PC-3 (cell line): ENCODE measurements around the gene SEMA3B. TPM values are rescaled to one million over a fixed set of nuclear protein-coding genes. Genes with fewer than 3 reads are reported as not detected.

Experiments
- ATAC-seq: fragments of 200-7000 bp; cut with Tn5 transposase; 2 replicates; pipeline ENCODE4 v1.9.1; 2020; ENCODE audit warnings: mild to moderate bottlenecking, moderate library complexity
- BruUV-seq: library from RNA; stranded (reverse); fragments of 400-500 nt; replicated peaks from 2 replicates; lab custom pipeline; 2021; lab: Mats Ljungman, UMichigan
- CTCF ChIA-PET: fragments of 300-600 bp; sonication (Branson Sonifier 250); formaldehyde crosslinking; loops from one replicate; lab custom pipeline; 2022; ENCODE audit warnings: antibody characterized with exemption; lab: Charles Lee
- POLR2A ChIA-PET: fragments of 300-600 bp; sonication (Branson Sonifier 250); formaldehyde crosslinking; loops from one replicate; lab custom pipeline; 2022; ENCODE audit warnings: antibody characterized with exemption; ENCODE audit not compliant: unreplicated experiment; lab: Charles Lee
- DNase-seq: peaks from one replicate; pipeline ENCODE4 v3.0.0-alpha.2; 2015
- H2AFZ ChIP-seq: fragments of 300-600 bp; sonication (generic); 2 replicates; pipeline ENCODE4 v1.6.0; 2016; ENCODE audit warnings: antibody characterized with exemption, low read length
- H3F3A ChIP-seq: fragments of 300-600 bp; sonication (generic); one replicate; pipeline ENCODE4 v1.6.0; 2017; ENCODE audit warnings: antibody characterized with exemption, low read length, control low read depth, mild to moderate bottlenecking; ENCODE audit not compliant: unreplicated experiment
- H3K27ac ChIP-seq: fragments of 300-600 bp; sonication (generic); 2 replicates; pipeline ENCODE4 v1.5.1; 2016; ENCODE audit warnings: mild to moderate bottlenecking, low read length
- H3K27me3 ChIP-seq: fragments of 300-600 bp; sonication (generic); 2 replicates; pipeline ENCODE4 v1.6.1; 2016; ENCODE audit warnings: low read length, mixed read lengths
- H3K36me3 ChIP-seq: fragments of 300-600 bp; sonication (generic); 2 replicates; pipeline ENCODE4 v1.6.1; 2016; ENCODE audit warnings: low read depth, mixed run types, low read length, mixed read lengths
- H3K4me1 ChIP-seq: fragments of 300-600 bp; sonication (generic); 2 replicates; pipeline ENCODE4 v1.5.1; 2016; ENCODE audit warnings: low read length; ENCODE audit not compliant: insufficient read depth
- H3K4me2 ChIP-seq: fragments of 300-600 bp; sonication (generic); 2 replicates; pipeline ENCODE4 v1.6.0; 2016; ENCODE audit warnings: low read length
- H3K4me3 ChIP-seq: fragments of 300-600 bp; sonication (generic); 2 replicates; pipeline ENCODE4 v1.5.1; 2016; ENCODE audit warnings: mild to moderate bottlenecking, low read length, mixed read lengths
- H3K79me2 ChIP-seq: fragments of 300-600 bp; sonication (generic); 2 replicates; pipeline ENCODE4 v1.6.1; 2017; ENCODE audit warnings: low read length, mixed read lengths
- H3K9ac ChIP-seq: fragments of 300-600 bp; sonication (generic); 2 replicates; pipeline ENCODE4 v1.6.0; 2016; ENCODE audit warnings: mild to moderate bottlenecking, low read length
- H3K9me2 ChIP-seq: fragments of 300-600 bp; sonication (generic); replicated peaks from 2 replicates; pipeline ENCODE4 v1.6.1; 2016; ENCODE audit warnings: mixed run types, low read length, mixed read lengths
- H3K9me3 ChIP-seq: fragments of 300-600 bp; sonication (generic); 2 replicates; pipeline ENCODE4 v1.6.1; 2016; ENCODE audit warnings: low read length, mixed read lengths
- H4K20me1 ChIP-seq: fragments of 300-600 bp; sonication (generic); 2 replicates; pipeline ENCODE4 v1.6.1; 2016; ENCODE audit warnings: low read length, mixed read lengths
- EZH2 ChIP-seq: fragments of 300-600 bp; sonication (generic); IDR thresholded peaks from one replicate; pipeline ENCODE4 v1.6.1; 2017; ENCODE audit warnings: antibody characterized with exemption, mild to moderate bottlenecking, low read length; ENCODE audit not compliant: unreplicated experiment
- EZH2phosphoT487 ChIP-seq: fragments of 300-600 bp; sonication (generic); IDR thresholded peaks from 2 replicates; pipeline ENCODE4 v1.6.1; 2018; ENCODE audit warnings: mild to moderate bottlenecking, antibody characterized with exemption, low read length, borderline replicate concordance
- intact Hi-C: fragments of 100-400 bp; cut with micrococcal nuclease; formaldehyde crosslinking; loops from 2 replicates; pipeline ENCODE4 v1.9.0; 2023
- total RNA-seq: library from RNA; depleted of rRNA; stranded (reverse); fragments of >200 nt; gene quantifications from 2 replicates; pipeline ENCODE4 v1.2.3, GENCODE V29; 2014
- TF ChIP-seq, protein P1 (sequence below): fragments of 300-600 bp; sonication (generic); conservative IDR thresholded peaks from 2 replicates; pipeline ENCODE4 v1.5.1; 2017; ENCODE audit warnings: antibody characterized with exemption, low read depth, mild to moderate bottlenecking, low read length

The SEMA3B gene
- total RNA-seq, 1 experiment from 2014 or later, result 40.1 TPM

DNA sequence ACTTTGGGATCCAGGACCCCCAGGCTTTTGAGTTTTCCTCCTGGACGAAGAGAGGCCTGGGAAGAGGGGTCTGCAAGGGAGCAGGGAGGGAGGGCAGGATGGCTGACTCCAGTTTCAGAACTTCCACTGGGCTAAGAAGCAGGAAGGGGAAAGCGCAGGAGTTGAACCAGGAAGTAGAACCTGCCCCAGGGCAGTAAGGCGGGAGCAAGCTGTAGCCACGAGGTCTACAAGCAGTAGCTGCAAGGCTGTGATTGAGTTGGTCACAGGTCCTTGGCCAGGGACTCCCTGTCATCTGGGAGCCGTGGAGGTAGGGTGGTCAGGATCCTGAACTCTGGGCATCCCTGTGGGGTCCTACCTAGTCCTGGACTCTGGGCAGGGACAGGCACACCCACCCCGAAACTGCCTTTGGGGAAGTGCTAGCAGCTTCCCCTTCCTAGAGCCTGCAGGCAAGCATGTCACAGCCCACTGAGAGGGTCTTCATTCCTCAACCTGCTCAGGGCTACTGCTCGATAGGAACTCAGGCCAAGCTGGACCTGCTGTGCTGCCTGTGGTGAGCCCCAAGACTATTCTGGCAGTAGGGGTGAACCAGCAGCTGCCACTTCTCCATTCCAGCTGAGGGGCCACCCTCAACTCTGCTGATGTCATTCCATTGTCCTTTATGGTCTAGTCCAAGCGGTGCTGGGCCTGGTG is 38.7 kb upstream of the SEMA3B start:
- H2AFZ ChIP-seq, result no peak overlapping the region
- H3K4me3 ChIP-seq, result no peak overlapping the region
- no peak overlapping the region for H3K27ac ChIP-seq
- no peaks in the 10 kb centered on the region for H3K79me2 ChIP-seq
- H3K9me3 ChIP-seq, result no peaks in the 10 kb centered on the region
- H3K9me2 ChIP-seq, result no peaks in the 10 kb centered on the region
- BruUV-seq, result no TSS peak
- POLR2A ChIA-PET, result no interaction called here
- DNase-seq (no peak), ATAC-seq (no peak)
- H3F3A ChIP-seq, result no peaks in the 10 kb centered on the region
- H3K4me2 ChIP-seq, result no peak overlapping the region
- H3K4me1 ChIP-seq, result peaks cover 7% of the 10 kb centered on the region; the same call in 1 of the 2 replicates
- no peaks in the 10 kb centered on the region for H3K27me3 ChIP-seq
- CTCF ChIA-PET, result interaction anchor here (1.6 kb wide), 1 partner anchor 16 kb away, joined by 6 read pairs; no protein-coding TSS in a partner anchor
- intact Hi-C loops, result no loop called here
- H3K9ac ChIP-seq, result no peak overlapping the region
- H4K20me1 ChIP-seq, result no peaks in the 10 kb centered on the region
- TF ChIP-seq, protein P1, sequence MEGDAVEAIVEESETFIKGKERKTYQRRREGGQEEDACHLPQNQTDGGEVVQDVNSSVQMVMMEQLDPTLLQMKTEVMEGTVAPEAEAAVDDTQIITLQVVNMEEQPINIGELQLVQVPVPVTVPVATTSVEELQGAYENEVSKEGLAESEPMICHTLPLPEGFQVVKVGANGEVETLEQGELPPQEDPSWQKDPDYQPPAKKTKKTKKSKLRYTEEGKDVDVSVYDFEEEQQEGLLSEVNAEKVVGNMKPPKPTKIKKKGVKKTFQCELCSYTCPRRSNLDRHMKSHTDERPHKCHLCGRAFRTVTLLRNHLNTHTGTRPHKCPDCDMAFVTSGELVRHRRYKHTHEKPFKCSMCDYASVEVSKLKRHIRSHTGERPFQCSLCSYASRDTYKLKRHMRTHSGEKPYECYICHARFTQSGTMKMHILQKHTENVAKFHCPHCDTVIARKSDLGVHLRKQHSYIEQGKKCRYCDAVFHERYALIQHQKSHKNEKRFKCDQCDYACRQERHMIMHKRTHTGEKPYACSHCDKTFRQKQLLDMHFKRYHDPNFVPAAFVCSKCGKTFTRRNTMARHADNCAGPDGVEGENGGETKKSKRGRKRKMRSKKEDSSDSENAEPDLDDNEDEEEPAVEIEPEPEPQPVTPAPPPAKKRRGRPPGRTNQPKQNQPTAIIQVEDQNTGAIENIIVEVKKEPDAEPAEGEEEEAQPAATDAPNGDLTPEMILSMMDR, result no peak
- TF ChIP-seq EZH2, result no peak
- TF ChIP-seq EZH2phosphoT487, result no peak
- no peaks in the 10 kb centered on the region for H3K36me3 ChIP-seq

DNA sequence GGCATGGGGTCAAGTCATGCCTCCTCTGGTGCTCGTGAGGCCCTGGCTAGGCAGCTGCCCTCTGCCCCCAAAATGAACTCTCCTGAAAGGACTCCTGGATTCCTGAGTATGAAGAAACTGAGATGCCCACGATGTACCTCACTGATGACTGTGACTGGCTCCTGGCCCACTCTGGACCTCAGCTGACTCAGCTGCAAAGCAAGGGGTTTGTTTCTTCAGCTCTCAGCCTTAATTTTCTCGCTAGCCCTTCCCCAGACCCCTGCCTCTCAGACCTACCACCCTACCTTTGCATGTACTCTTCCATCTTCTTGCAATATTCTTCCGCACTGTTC is 38.2 kb upstream of the SEMA3B start:
- no peak overlapping the region for H3K4me3 ChIP-seq
- no peaks in the 10 kb centered on the region for H3F3A ChIP-seq
- intact Hi-C loops, result no loop called here
- H3K9me2 ChIP-seq, result no peaks in the 10 kb centered on the region
- no peak for TF ChIP-seq EZH2phosphoT487
- no peak for TF ChIP-seq EZH2
- TF ChIP-seq, protein P1, result no peak
- no peaks in the 10 kb centered on the region for H3K27me3 ChIP-seq
- no peaks in the 10 kb centered on the region for H3K9me3 ChIP-seq
- no peak overlapping the region for H3K9ac ChIP-seq
- no peak overlapping the region for H3K27ac ChIP-seq
- POLR2A ChIA-PET, result no interaction called here
- H4K20me1 ChIP-seq, result no peaks in the 10 kb centered on the region
- DNase-seq (no peak), ATAC-seq (no peak)
- CTCF ChIA-PET, result interaction anchor here (1.6 kb wide), 1 partner anchor 16 kb away, joined by 6 read pairs; no protein-coding TSS in a partner anchor
- H3K79me2 ChIP-seq, result no peaks in the 10 kb centered on the region
- H3K4me2 ChIP-seq, result no peak overlapping the region
- BruUV-seq, result no TSS peak
- no peak overlapping the region for H2AFZ ChIP-seq
- H3K4me1 ChIP-seq, result peaks cover 7% of the 10 kb centered on the region; the same call in 1 of the 2 replicates
- H3K36me3 ChIP-seq, result no peaks in the 10 kb centered on the region

DNA sequence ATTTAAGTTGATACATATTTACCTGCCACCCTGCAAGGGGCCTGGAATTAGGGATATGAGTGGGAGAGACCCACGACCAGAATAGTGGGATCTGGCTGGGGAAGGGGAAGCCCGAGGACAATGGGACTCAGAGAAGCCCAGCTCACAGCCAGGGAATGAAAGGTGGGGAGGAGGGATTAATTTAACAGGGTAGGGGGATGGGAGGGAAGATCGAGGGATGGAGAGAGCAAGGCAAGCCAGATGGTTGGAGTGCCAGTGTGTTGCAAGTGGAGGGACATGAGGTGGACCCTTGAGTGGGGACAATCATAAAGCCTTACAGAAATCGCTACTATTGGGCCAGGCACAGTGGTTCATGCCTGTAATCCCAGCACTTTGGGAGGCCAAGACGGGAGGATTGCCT is 37.4 kb upstream of the SEMA3B start:
- no peak for ATAC-seq
- no TSS peak for BruUV-seq
- POLR2A ChIA-PET, result no interaction called here
- Histone ChIP-seq H3K79me2 (peaks cover 5% of the 10 kb centered on the region), H3K27ac (no peak overlapping the region), H4K20me1 (peaks cover 3% of the 10 kb centered on the region), H3K4me3 (no peak overlapping the region), H2AFZ (no peak overlapping the region), H3K27me3 (no peaks in the 10 kb centered on the region), H3F3A (no peaks in the 10 kb centered on the region), H3K4me2 (no peak overlapping the region), H3K9me2 (no peaks in the 10 kb centered on the region), H3K9ac (no peak overlapping the region), H3K4me1 (peaks cover 7% of the 10 kb centered on the region; the same call in 1 of the 2 replicates), H3K36me3 (no peaks in the 10 kb centered on the region), H3K9me3 (no peaks in the 10 kb centered on the region)
- intact Hi-C loops, result no loop called here
- TF ChIP-seq EZH2, result no peak
- TF ChIP-seq EZH2phosphoT487, result no peak
- TF ChIP-seq, protein P1, result no peak
- DNase-seq, result no peak
- CTCF ChIA-PET, result no interaction called here
